ENCODE results near the gene FIZ1.

FIZ1 gene

GRCh38 chr19:55635856-55636440 is 36.6 kb upstream of the FIZ1 start:
- no peak for DNase-seq

DNA sequence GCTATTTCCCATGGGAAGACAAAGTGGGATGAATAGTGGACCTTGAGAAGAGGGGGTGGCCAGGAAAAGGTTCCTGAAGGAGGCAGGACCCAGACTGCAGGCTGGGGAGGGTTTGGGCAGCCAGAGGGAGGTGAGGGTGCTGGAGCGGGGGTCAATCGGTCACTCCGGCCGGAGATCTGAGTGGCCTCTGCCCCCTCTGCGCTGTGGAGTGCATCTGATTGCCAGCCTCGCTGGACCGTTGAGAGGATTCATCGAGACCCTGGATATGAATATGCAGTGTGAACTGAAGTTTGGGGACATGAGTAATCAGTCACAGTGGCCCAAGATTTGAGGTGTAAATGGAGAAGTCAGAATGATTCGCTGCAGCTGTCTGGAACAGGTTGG is 36.0 kb upstream of the FIZ1 start:
- DNase-seq: no peak

DNA sequence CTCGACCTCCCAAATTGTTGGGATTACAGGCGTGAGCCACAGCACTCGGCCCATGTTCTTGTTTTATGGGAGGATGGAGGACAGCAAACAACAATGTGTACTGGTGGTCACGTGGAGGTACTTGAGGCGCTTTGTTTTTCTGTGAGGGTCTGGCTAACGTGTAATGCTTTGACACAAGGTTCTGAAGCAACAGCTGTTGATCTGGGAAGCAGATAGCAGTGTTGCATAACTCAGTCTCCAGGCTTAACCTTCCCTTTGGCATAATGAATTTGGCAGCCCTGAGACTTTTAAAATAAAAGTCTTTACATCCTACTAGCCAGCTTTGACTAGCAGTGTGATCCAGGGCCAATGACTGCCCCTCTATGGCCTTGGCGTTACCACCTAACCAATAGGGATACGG is 34.5 kb upstream of the FIZ1 start:
- no peak for DNase-seq

DNA sequence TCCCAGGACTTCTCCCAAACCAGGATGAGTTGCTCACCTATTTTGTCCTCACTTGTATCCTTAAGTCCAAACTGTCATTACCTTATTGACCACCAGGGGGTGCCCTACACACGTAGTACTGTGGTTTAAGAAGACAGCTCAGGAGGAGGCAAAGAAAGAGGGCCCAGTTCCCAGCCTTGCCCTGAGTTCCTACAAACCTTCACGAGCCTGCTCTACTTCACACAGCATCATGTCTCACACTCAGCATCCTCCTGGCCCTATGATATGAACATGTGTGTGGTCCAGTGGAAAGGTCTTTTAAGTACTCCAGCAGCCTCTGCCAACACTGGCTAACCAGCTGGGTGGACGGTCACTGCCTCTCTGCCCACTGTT is 33.1 kb upstream of the FIZ1 start:
- peak; percentile 96 for DNase-seq

DNA sequence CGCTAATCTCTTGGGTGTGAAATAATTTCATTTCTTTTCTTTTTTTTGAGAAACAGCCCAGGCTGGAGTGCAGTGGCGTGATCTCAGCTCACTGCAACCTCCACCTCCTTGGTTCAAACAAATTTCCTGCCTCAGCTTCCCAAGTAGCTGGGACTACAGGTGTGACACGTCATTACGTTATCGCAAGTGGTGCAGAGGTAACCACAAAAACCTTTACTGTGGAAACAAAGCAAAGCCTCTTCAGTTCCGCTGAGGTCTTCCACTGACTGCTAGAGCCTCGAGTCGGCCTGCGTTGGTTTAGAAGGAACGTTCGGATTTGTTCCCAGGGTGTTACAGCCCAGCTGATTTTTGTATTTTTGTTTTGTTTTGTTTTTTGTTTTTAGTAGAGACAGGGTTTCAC is 27.0 kb upstream of the FIZ1 start:
- no peak for DNase-seq

DNA sequence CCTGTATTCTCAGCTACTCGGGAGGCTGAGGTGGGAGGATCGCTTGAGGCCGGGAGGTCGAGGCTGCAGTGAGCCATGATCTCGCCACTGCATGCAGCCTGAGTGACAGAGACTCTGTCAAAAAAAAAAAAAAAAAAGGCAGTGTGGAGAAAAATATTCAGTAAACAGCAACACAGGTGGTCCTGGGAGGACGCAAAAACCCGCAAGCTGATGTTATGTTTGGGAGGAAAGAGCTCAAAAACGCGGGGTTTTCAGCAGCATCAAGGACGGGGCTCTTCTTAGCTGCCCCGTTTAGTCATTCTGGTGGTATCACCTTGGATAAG is 25.6 kb upstream of the FIZ1 start:
- no peak for DNase-seq

DNA sequence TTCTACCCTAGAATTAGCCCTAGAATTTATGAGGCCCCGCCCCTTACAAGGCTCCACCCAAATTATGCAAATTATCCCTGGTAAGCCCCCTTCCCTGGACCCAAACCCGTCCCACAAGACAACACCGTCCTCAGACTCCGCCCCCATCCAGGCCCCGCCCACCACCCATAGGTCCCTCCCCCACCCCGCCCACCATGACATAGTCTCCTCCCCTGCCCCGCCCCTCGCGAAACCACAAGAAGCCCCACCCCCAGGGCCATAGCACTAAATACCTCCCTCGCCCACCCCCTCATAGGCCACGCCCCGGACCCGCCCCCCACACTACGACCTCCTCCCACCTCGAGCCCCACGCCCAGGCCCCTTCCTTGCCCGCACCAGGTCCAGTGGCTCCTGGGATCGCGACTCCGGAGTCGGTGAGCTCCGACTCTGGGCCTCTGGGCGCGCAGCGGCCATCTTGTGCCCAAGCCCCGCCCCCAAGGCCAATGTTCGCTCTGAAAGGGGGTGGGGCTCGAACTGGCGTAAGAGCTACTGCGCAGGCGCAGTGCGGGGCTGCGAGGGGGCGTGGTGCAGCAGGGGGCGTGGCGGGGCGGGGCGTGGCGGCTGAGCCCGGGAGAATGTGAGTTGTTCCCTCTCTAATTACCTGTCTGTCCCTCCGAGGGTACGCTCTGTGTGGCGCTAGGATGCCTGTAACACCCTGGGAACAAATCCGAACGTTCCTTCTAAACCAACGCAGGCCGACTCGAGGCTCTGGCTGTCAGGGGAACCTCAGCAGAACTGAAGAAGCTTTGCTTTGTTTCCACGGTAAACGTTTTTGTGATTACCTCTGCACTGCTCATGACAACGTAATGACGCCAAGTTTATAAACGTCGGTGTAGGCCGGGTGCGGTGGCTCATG is 25.0 kb upstream of the FIZ1 start, which contains the start of gene ZNF784:
ZNF784 (minus strand) TSS at position 458 of the 895 bp plus-strand sequence; CDS start at position 453, 5 bp downstream.
- peak; percentile 91 for DNase-seq

- DNase-seq: peak; percentile 39
Measured at GRCh38 chr19:55623561-55623960, 24.2 kb upstream of the FIZ1 start.

DNA sequence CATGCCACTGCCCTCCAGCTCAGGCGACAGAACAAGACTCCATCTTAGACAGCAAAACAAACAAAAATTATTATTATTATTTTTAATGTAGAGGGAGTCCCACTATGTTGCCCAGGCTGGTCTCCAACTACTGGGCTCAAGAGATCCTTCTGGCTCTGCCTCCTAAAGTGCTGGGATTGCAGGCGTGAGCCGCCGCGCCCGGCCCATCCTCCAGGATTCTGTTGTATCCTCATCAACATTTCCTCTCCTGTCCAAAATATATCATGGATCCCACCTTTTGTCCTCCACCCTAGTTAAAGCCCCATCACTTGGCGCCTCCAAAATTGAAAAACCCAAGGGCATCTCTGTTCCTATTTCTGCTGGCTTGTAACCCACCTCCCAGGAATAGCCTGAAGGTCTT is 23.8 kb upstream of the FIZ1 start:
- no peak for DNase-seq

GRCh38 chr19:55622242-55622969 is 23.1 kb upstream of the FIZ1 start:
- DNase-seq: no peak

GRCh38 chr19:55621673-55622231 is 22.4 kb upstream of the FIZ1 start:
- no peak for DNase-seq

- DNase-seq: no peak
Measured at GRCh38 chr19:55621205-55621672, 21.9 kb upstream of the FIZ1 start.

GRCh38 chr19:55620410-55621204 is 21.3 kb upstream of the FIZ1 start:
- peak; percentile 38 for DNase-seq

DNA sequence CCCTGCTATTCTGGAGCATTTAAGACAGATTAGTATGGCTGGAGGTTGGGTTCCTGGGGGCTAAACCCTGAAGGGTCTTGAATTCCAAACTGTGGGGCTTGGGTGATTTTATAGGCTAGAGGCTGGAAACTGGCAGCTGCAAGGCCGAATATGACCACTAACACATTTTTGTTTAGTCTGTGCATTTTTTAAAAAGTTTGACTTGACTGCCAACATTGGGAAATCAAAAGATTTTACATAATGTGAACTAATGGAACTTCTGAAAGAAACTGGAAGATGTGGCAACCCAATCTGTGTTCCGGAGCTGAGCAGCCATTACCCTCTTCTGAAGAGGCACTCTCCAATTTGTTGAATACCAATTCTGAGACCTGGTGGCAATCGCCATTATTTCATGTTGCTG is 20.0 kb upstream of the FIZ1 start:
- no peak for DNase-seq

DNA sequence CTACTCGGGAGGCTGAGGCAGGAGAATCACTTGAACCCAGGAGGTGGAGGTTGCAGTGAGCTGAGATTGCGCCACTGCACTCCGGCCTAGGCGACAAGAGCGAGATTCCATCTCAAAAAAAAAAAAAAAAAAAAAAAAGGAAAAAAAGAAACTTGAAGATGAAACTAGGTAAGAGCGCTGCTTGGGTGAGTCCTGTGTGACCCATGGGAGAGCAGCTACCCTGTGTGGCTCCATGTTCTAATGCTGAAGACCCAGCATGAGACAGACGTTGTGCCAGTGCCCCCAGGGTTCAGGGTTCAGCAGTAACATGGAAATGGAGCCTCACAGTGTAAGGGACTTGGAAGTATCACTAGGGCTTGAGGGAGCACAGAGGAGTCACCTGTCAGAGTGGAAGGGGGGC is 19.1 kb upstream of the FIZ1 start:
- no peak for DNase-seq

DNA sequence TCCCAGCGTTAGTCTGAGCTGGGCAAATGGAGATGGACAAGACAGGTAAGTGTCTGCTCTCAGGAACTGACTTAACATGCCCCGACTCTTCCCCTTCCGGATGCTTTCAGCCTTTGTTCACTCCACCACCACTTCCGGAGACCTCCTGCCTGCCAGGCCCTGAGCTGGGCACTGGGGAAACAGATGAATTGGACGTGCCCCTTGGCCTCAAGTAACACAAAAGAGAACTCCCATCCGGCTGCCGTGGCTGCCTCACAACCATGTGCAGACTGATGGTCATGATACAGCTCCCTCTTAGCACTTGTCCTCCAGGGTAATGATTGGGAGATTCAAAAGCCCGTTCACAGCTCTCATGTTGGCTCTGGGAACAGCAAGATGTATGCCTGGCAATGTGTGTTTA is 18.1 kb upstream of the FIZ1 start:
- DNase-seq: no peak

DNA sequence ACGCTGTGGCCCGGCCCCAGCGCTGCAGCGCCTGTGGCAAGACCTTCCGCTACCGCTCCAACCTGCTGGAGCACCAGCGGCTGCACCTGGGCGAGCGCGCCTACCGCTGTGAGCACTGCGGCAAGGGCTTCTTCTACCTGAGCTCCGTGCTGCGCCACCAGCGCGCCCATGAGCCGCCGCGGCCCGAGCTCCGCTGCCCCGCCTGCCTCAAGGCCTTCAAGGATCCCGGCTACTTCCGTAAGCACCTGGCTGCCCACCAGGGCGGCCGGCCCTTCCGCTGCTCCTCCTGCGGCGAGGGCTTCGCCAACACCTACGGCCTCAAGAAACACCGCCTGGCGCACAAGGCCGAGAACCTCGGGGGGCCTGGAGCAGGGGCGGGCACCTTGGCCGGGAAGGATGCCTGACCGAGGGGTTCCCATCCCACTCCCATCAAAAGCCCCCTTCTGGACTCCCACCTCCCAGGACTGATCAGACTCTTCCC is 17.1 kb upstream of the FIZ1 start:
- DNase-seq: no peak

DNA sequence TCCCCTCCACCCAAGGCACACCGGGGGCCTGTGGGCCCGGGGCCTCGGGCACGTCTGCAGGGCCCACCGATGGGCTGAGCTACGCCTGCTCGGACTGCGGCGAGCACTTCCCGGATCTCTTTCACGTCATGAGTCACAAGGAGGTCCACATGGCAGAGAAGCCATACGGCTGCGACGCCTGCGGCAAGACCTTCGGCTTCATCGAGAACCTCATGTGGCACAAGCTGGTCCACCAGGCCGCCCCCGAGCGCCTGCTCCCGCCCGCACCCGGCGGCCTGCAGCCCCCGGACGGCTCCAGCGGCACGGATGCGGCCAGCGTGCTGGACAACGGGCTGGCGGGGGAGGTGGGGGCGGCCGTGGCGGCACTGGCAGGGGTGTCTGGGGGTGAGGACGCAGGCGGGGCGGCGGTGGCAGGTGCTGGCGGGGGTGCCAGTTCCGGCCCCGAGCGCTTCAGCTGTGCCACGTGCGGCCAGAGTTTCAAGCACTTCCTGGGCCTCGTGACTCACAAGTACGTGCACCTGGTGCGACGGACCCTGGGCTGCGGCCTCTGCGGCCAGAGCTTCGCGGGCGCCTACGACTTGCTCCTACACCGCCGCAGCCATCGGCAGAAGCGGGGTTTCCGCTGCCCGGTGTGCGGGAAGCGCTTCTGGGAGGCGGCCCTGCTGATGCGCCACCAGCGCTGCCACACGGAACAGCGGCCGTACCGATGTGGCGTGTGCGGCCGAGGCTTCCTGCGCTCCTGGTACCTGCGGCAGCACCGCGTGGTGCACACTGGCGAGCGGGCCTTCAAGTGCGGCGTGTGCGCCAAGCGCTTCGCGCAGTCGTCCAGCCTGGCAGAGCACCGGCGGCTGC is 16.5 kb upstream of the FIZ1 start:
- no peak for DNase-seq

DNA sequence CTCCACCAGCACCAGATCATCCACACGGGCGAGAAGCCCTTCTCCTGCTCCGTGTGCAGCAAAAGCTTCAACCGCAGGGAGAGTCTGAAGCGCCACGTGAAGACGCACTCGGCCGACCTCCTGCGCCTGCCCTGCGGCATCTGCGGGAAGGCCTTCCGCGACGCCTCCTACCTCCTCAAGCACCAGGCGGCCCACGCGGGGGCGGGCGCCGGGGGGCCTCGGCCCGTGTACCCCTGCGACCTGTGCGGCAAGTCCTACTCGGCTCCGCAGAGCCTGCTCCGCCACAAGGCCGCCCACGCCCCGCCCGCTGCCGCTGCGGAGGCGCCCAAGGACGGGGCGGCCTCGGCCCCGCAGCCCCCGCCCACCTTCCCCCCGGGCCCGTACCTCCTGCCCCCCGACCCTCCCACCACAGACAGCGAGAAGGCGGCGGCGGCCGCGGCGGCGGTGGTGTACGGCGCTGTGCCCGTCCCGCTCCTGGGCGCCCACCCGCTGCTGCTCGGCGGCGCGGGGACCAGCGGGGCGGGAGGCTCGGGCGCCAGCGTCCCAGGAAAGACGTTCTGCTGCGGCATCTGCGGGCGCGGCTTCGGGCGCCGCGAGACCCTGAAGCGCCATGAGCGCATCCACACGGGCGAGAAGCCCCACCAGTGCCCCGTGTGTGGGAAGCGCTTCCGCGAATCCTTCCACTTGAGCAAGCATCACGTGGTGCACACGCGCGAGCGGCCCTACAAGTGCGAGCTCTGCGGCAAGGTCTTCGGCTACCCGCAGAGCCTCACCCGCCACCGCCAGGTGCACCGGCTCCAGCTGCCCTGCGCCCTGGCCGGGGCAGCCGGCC is 15.6 kb upstream of the FIZ1 start:
- DNase-seq: no peak

GRCh38 chr19:55613930-55614710 is 14.8 kb upstream of the FIZ1 start:
- no peak for DNase-seq
